ENCODE measurements around the gene RGS19.
A peak's percentile ranks its signal among the peaks of the same experiment; 100 is the strongest.

RGS19 gene

GRCh38 chr20:64107736-64108457 is 28.6 kb upstream of the RGS19 start:
- no peak for DNase-seq

GRCh38 chr20:64106981-64107735 is 27.8 kb upstream of the RGS19 start, which contains the start of gene NPBWR2:
TSS of gene NPBWR2 (minus strand) at chr20:64107565. CDS start at chr20:64106831, 734 bp downstream.
- DNase-seq: no peak

GRCh38 chr20:64106435-64106961 is 27.2 kb upstream of the RGS19 start:
- no peak for DNase-seq

GRCh38 chr20:64105846-64106434 is 26.6 kb upstream of the RGS19 start:
- no peak for DNase-seq

GRCh38 chr20:64104667-64105451 is 25.5 kb upstream of the RGS19 start:
- DNase-seq: no peak

GRCh38 chr20:64103871-64104666 is 24.8 kb upstream of the RGS19 start:
- no peak for DNase-seq

GRCh38 chr20:64102647-64103354 is 23.5 kb upstream of the RGS19 start:
- DNase-seq: peak; percentile 23

GRCh38 chr20:64101731-64102621 is 22.7 kb upstream of the RGS19 start:
- DNase-seq: peak; percentile 6

- DNase-seq: no peak
Measured at GRCh38 chr20:64100946-64101688, 21.8 kb upstream of the RGS19 start.

- no peak for DNase-seq
Measured at GRCh38 chr20:64100566-64100888, 21.2 kb upstream of the RGS19 start.

GRCh38 chr20:64099880-64100565 is 20.7 kb upstream of the RGS19 start:
- no peak for DNase-seq

- DNase-seq: no peak
Measured at GRCh38 chr20:64099086-64099786, 19.9 kb upstream of the RGS19 start.

GRCh38 chr20:64098471-64099013 is 19.2 kb upstream of the RGS19 start:
- no peak for DNase-seq

GRCh38 chr20:64096535-64096934 is 17.2 kb upstream of the RGS19 start:
- DNase-seq: no peak

GRCh38 chr20:64095927-64096326 is 16.6 kb upstream of the RGS19 start:
- DNase-seq: no peak

- DNase-seq: no peak
Measured at GRCh38 chr20:64095455-64095854, 16.1 kb upstream of the RGS19 start.

- no peak for DNase-seq
Measured at GRCh38 chr20:64093013-64093503, 13.7 kb upstream of the RGS19 start.

Measured in NCI-H748 treated with DMSO at 0.1 percent for 48 hours (cell line).